ENCODE results near the gene FZR1.

The FZR1 gene

DNA sequence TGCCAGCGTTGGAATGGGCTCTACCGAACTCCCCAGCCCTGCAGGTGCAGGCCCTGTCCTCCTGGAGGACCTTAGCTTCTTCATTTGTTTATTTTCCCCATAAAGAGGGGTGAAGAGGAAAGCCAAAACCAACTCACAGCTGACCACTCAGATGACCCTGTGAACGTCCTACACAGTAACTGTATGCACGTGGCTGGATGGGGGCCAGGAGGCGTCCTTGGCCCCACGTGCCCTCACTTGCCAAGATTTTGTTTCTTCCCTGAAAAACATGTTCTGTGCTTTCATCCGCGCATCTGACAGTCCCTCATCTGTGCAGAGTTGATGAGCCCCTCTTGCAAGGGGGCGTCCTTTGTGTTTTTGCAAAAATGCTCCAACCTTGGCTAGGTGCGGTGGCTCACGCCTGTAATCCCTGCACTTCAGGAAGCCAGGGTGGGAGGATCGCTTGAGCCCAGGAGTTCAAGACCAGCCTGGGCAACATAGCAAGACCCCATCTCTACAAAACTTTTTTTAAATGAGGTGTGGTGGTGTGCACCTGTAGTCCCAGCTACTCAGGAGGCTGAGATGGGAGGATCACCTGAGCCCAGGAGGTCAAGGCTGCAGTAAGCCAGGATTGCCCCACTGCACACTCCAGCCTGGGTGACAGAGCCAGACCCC, 27.6 kb downstream of the FZR1 start:
- DNase-seq = no peak

DNA sequence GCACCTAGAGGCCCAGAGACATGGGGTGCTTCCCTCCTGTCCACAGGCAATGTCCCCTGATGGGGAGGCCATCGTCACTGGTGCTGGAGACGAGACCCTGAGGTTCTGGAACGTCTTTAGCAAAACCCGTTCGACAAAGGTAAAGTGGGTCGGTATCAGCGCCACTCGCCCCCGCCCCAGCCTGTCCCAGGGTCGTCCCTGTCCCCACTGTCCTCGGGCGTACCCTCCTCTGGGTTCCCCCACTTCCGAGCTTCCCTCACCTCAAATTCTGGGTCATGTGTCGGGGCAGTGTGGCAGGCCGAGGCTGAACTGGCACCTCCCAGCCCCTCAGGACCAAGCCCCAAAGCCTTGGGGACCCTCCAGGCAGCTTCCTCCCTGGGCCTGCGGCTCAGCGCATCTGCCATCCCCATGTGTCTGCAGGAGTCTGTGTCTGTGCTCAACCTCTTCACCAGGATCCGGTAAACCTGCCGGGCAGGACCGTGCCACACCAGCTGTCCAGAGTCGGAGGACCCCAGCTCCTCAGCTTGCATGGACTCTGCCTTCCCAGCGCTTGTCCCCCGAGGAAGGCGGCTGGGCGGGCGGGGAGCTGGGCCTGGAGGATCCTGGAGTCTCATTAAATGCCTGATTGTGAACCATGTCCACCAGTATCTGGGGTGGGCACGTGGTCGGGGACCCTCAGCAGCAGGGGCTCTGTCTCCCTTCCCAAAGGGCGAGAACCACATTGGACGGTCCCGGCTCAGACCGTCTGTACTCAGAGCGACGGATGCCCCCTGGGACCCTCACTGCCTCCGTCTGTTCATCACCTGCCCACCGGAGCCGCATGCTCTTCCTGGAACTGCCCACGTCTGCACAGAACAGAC, 28.5 kb downstream of the FZR1 start:
- DNase-seq = no peak

DNA sequence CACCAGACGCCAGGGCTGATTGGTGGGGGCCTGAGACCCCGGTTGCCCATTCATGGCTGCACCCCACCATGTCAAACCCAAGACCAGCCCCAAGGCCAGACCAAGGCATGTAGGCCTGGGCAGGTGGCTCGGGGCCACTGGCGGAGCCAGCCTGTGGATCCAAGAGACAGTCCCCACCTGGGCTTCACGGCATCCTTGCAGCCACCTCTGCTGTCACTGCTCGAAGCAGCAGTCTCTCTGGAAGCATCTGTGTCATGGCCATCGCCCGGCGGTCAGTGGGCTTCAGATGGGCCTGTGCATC, 29.1 kb downstream of the FZR1 start:
- DNase-seq = no peak

DNA sequence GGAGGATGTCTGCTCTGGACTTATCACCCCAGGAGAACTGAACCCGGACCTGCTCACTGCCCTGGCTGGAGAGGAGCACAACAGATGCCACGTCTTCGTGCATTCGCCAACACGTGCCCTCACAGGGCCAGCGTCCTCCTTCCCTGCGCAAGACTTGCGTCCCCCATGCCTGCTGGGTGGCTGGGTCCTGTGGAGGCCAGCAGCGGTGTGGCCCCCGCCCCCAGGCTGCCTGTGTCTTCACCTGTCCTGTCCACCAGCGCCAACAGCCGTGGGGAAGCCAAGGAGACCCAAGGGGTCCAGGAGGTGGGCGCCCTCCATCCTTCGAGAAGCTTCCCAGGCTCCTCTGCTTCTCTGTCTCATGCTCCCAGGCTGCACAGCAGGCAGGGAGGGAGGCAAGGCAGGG, 29.5 kb downstream of the FZR1 start:
- no peak for DNase-seq

DNA sequence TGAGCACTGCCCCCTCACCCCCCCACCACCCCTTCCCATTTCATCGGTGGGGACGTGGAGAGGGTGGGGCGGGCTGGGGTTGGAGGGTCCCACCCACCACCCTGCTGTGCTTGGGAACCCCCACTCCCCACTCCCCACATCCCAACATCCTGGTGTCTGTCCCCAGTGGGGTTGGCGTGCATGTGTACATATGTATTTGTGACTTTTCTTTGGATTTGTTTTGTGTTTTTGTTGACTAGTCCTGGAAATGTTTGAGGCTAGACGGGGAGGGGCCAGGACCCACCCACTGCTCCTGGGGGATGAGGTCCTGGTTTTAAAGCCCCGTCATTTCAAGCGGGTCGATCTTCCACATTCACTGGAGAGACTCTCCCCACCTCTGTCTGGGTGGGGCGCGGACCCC, 29.9 kb downstream of the FZR1 start:
- no peak for DNase-seq

DNA sequence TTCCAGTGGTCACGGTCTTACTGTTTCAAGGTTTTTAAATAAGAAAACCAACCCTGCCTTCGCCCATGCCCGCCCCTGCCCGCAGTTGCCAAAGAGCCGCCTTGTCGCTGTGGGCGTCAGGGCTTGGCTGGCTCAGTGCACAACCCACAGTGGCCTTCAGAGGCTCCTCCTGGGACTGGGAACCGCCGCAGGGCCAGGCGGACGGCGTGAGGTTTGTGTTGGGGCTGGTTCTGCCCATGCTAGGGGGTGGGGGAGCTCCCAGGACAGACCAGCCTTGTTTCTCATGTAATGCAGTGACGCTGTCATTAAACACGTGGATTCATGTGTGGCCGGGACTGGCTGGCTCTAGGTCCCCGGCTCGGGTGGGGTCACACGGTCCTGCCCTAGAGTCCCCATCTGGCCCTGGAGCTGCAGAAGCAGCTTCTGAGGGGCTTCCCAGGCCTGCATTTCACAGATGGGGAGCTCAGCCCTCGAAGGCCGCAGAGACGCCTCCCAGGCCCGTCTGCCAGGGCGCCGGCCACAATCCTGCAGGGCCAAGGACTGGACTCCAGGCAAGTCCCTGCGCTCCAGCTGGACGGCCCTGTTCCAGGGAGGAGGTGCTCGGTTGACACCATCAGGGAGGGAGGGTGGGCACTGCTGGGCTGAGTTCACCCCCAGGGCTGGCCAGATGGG, 30.5 kb downstream of the FZR1 start:
- DNase-seq = no peak

DNA sequence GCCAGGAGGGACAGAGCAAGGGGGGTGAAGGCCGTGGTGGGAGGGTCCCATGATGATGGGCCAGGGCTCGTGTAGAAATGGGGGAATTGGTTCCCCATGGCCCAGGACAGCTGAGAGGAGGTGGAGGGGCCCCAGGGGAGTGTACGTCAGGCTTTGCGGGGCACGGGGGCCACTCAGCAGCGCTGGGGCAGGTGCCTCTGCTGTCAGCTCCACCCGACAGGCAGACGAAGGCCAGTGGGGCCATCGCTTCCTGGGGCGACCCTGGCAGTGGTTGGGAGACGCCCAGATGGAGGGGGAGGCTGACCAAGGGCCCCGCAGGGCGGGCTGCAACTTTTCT, 31.0 kb downstream of the FZR1 start:
- no peak for DNase-seq

DNA sequence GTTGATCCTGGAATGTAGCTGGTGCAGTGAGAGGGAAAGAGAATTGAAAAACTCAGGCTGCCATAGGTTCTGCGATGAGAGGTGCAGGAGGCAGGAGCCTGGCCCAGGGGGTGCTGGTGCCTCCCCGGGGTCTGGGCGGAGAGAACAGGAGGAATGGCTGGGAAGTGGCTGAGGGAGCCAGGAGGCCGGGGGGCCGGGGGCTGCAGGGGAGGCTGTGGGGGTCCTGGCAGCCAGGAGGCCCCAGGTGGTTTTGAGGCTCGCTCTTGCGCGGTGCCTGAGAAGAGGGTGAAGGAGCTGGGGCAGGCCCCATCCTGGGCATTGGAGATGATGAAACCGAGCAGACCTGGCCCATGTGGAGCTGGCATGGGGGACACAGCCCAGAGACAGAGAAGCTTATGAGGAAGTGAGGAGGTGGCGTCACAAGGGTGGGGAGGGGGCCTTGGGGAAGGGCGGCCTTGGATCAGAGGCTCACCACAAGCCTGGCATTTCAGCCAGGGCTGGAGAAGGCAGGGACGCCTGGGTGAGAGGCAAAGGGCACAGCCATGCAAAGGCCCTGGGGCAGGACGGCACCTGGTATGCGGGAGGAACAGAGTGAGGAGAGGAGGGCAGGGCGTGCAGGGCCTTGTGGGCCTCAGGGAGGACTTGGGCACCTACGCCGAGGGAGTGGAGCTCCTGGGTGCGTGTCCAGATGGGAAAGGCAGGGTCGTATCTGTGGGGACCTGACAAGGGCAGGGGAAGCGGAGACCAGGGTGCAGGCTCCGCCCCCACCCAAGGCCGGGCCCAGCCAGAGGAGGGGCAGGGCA, 31.5 kb downstream of the FZR1 start:
- no peak for DNase-seq

- no peak for DNase-seq
Measured at GRCh38 chr19:3538258-3538929, 32.3 kb downstream of the FZR1 start.

- no peak for DNase-seq
Measured at GRCh38 chr19:3538965-3539755, 33.0 kb downstream of the FZR1 start, which contains the start of gene TEKTIP1. TEKTIP1 (plus strand) TSS chr19:3539174; CDS start chr19:3539178, 4 bp downstream.

DNA sequence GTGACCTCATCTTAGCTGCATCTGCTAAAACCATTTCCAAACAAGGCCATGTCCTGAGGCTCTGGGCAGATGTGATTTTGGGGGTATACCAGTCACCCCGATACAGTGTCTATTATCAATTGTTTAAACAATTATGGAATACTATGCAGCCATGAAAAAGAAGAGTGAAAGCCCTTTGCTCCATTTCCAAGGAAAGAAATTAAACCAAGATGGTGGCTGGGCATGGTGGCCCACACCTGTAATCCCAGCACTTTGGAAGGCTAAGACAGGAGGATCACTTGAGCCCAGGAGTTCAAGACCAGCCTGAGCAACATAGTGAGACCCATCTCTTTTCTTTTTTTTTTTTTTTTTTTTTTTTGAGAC, 33.6 kb downstream of the FZR1 start:
- DNase-seq = no peak

- no peak for DNase-seq
Measured at GRCh38 chr19:3543150-3544057, 37.3 kb downstream of the FZR1 start.

DNA sequence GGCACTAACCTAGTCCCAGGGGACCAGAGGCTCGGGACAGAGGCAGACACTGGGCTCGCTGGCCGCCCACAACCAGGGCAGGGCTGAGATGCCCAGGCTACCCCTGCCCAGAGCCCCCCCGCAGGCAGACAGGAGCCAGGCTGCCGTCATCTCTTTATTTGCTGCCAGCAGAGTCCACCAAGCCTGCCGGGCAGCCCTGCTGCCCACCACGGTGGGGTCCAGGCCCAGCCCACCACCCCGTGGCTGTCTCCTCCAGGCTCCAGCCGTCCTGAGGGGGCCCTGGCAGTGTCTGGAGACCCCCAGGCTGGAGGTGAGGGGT, 37.9 kb downstream of the FZR1 start:
- no peak for DNase-seq

GRCh38 chr19:3544742-3545668, 38.9 kb downstream of the FZR1 start:
- peak; percentile 86 for DNase-seq

GRCh38 chr19:3545669-3546034, 39.5 kb downstream of the FZR1 start:
- no peak for DNase-seq

DNA sequence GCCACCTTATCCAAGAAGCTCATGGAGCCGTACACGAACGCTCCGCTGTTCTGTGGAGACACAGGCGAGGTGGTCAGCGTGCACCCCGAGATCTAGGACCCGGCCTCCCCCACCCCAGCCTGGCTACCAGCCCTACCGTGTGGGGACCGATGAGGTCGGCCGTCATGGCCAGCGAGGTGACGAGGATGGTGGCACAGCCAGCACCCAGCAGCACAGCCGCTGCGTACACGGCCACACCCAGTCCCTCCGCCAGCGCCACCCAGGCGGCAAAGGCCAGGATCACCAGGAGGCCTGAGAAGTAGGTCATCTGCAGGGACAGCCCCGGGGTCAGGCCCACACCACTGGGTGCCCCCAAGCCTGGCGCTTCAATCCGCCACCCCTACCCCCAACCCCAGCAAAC, 40.0 kb downstream of the FZR1 start:
- no peak for DNase-seq

DNA sequence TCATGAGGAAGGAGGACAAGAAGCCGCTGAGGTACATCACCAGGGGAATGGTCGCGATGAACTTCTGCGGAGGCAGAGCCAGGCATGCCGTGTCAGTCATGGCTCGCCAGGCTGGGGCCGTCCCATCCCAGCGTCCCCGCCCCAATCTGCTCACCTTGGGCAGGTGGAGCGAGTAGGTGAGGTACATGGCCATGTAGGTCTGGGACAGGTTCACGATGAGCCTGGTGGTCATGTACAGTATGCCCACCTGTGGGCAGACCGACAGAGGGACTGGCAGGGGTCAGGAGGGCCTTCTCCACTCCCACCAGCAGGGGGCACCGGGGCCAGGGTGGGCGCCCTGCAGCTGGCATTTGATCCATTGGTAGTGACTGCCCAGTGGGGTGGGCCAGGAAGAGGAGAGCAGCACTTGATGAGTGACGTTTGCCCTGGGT, 41.2 kb downstream of the FZR1 start:
- no peak for DNase-seq

- no peak for DNase-seq
Measured at GRCh38 chr19:3547767-3548282, 41.7 kb downstream of the FZR1 start.

DNA sequence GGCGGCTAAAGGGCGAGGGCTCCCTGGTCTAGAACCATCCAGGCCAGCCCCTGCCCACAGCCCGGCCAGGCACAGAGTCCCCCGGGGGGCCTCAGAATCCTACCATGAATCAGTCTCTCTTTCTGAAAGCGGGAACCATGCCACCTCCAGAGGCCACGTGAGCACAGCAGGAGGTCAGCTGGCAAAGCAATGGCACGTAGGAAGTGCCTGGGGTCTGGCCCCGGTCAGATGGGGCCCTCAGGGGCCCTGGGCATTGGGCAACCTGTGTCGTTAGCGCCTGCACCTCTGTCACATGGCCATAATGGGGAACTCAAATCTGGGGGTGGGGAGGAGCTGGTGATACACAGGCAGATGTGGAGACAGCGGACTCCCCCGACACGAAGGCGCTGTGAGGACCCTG, 42.5 kb downstream of the FZR1 start:
- no peak for DNase-seq

GRCh38 chr19:3549816-3550215, 43.7 kb downstream of the FZR1 start:
- no peak for DNase-seq
